Ascending aorta (tissue), 2 donors: ENCODE data around the gene PALD1. TPM values are rescaled to one million over a fixed set of nuclear protein-coding genes. Genes with fewer than 3 reads are reported as not detected.

Experiments
- DNase-seq, 2 donors: peaks; one replicate each; pipeline ENCODE4 v3.0.0-alpha.2; 2019; ENCODE audit warnings: low spot score in 2 of 2
- H3K27ac ChIP-seq, 2 donors: fragments of 200-600 bp; sonication (generic); one replicate each; pipeline ENCODE4 v1.5.1; 2016 to 2017; ENCODE audit warnings: mild to moderate bottlenecking in 1 of 2
- H3K27me3 ChIP-seq: fragments of 200-600 bp; sonication (generic); one replicate; pipeline ENCODE4 v1.5.1; 2017
- H3K36me3 ChIP-seq, 2 donors: fragments of 200-600 bp; sonication (generic); one replicate each; pipeline ENCODE4 v1.5.1; 2016
- H3K4me1 ChIP-seq, 2 donors: fragments of 200-600 bp; sonication (generic); one replicate each; pipeline ENCODE4 v1.5.1; 2016 to 2017; ENCODE audit warnings: mild to moderate bottlenecking in 1 of 2
- H3K4me3 ChIP-seq, 2 donors: fragments of 200-600 bp; sonication (generic); one replicate each; pipeline ENCODE4 v1.5.1; 2016 to 2017; ENCODE audit warnings: mild to moderate bottlenecking in 1 of 2
- H3K9me3 ChIP-seq, 2 donors: fragments of 200-600 bp; sonication (generic); one replicate each; pipeline ENCODE4 v1.5.1; 2016
- CTCF ChIP-seq, 3 experiments: fragments of 200-600 bp in 2 of 3; fragments of 450-650 bp in 1 of 3; sonication (generic) in 2 of 3; IDR thresholded peaks; one replicate each; pipeline ENCODE4 v1.5.1; 2016 to 2019; ENCODE audit warnings: antibody characterized with exemption in 3 of 3, mild to moderate bottlenecking in 1 of 3, moderate library complexity in 1 of 3
- intact Hi-C: fragments of 100-400 bp; cut with DNase I; formaldehyde crosslinking; loops from one replicate; pipeline ENCODE4 v1.15.1; 2023
- total RNA-seq: library from RNA; depleted of rRNA; stranded (reverse); fragments of >200 nt; gene quantifications from one replicate; pipeline ENCODE4 v1.1.0, GENCODE V29; 2016

The PALD1 gene
- total RNA-seq, 1 donor from 2014 or later = 21.7 TPM

DNA sequence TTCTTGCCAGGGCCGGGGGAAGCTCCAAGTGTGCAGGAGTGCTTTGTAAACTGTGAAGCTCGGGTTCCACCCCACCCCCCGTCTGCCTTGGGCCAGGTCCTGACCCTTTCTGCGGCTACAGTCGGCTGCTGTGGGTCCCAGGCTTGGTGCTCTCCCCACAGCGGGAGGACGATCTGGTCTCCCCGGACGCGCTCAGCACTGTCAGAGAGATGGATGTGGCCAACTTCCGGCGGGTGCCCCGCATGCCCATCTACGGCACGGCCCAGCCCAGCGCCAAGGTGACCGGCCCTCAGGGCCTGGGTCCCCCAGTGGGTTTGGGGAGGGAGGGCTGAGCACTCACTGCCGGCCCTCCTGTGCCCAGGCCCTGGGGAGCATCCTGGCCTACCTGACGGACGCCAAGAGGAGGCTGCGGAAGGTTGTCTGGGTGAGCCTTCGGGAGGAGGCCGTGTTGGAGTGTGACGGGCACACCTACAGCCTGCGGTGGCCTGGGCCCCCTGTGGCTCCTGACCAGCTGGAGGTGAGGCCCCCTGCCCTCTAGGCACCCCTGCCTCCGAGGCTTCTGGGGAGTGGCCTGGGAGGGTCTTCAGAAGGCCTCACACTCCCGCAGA is 60.3 kb downstream of the PALD1 start:
- Histone ChIP-seq H3K27me3 (no peaks in the 10 kb centered on the region), H3K4me1 (no peaks in the 10 kb centered on the region), H3K4me3 (no peak overlapping the region), H3K27ac (no peak overlapping the region), H3K36me3 (peaks cover 6 to 43% of the 10 kb centered on the region in 2 donors), H3K9me3 (no peaks in the 10 kb centered on the region)
- DNase-seq = no peak
- no peak for TF ChIP-seq CTCF (IDR thresholded peaks at IDR 0.05)
- intact Hi-C loops = no loop called here

- H3K36me3 ChIP-seq = peaks cover 6 to 39% of the 10 kb centered on the region in 2 donors
- H3K27ac ChIP-seq = no peak overlapping the region
- no peaks in the 10 kb centered on the region for H3K27me3 ChIP-seq
- no peaks in the 10 kb centered on the region for H3K4me1 ChIP-seq
- no peak for TF ChIP-seq CTCF (IDR thresholded peaks at IDR 0.05)
- no peaks in the 10 kb centered on the region for H3K9me3 ChIP-seq
- intact Hi-C loops = no loop called here
- DNase-seq = no peak
- H3K4me3 ChIP-seq = no peak overlapping the region
Observed at GRCh38 chr10:70539471-70539870, 60.9 kb downstream of the PALD1 start.

DNA sequence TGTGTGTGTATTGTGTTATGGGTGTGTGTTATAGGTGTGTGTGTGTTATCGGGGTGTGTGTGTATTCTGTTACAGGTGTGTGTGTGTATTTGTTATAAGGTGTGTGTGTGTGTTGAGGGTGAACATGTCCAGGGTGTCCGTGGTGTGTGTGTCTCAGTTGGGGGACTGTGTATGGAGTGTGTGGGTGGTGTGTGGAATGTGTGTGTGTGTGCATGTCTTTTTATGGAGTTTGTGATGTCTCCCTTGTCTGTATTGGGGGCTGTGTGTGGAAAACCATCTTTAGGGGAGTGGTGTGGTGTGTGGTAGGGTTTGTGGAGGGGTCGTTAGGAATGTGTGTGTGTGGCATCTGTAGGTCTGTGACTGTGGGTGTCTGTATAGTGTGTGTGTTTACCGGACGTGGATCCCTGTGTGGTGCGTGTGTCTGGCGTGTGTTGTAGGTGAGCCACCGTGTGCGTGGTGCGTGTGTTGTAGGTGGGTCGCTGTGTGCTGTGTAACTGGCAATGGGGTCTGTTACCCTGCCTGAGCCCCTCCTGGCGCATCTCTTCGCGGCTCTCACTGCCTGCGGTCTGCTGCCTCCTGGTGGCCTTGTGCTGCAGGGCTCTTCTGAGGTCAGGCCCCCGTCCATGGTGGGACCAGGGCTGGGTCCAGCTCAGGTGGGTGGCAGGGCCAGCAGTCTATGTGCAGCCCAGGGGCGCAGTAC is 61.7 kb downstream of the PALD1 start:
- H3K4me3 ChIP-seq = no peak overlapping the region
- H3K4me1 ChIP-seq = no peaks in the 10 kb centered on the region
- no peak overlapping the region for H3K27ac ChIP-seq
- no peaks in the 10 kb centered on the region for H3K9me3 ChIP-seq
- H3K27me3 ChIP-seq = no peaks in the 10 kb centered on the region
- intact Hi-C loops = loop anchor here (1.0 kb wide), 1 partner anchor 79 kb away; no protein-coding TSS in a partner anchor
- peaks cover 6 to 35% of the 10 kb centered on the region in 2 donors for H3K36me3 ChIP-seq
- DNase-seq = no peak
- TF ChIP-seq CTCF (IDR thresholded peaks at IDR 0.05) = peak; percentile 43 to 66 (median 54)

DNA sequence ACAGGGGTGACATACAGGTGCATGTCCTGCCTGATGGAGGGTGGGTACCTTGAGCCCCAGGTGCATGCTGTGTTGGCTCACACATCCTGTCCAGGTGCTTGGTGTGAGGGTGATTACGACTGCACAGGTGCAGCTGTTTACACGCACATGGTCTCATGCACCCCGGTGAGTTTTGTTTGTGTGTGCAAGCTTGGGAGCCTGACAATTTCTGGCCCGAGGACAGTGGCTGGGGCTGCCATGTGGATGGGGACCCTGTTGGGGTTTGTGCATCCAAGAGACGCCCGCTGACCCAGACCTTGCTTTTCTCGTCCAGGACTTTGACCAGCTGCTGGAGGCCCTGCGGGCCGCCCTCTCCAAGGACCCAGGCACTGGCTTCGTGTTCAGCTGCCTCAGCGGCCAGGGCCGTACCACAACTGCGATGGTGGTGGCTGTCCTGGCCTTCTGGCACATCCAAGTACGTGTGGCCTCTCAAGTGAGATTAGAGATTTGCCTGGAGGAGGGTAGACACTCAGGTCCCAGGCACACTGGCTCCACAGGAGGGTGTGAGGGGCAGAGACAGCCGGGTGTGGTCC is 62.3 kb downstream of the PALD1 start:
- no peak for DNase-seq
- TF ChIP-seq CTCF (IDR thresholded peaks at IDR 0.05) = peak in 1 of 3 experiments; percentile 4

GRCh38 chr10:70541736-70542564 is 63.4 kb downstream of the PALD1 start:
- peaks cover 6 to 36% of the 10 kb centered on the region in 2 donors for H3K36me3 ChIP-seq
- intact Hi-C loops = no loop called here

More for the DNA sequence above, 62.3 kb downstream of the PALD1 start:
- Histone ChIP-seq H3K4me3 (no peak overlapping the region), H3K4me1 (no peaks in the 10 kb centered on the region), H3K27ac (no peak overlapping the region), H3K27me3 (no peaks in the 10 kb centered on the region), H3K36me3 (peaks cover 6 to 35% of the 10 kb centered on the region in 2 donors), H3K9me3 (no peaks in the 10 kb centered on the region)
- intact Hi-C loops = loop anchor here (1.0 kb wide), 1 partner anchor 80 kb away; no protein-coding TSS in a partner anchor

More at GRCh38 chr10:70541736-70542564, 63.4 kb downstream of the PALD1 start:
- Histone ChIP-seq H3K4me1 (no peaks in the 10 kb centered on the region), H3K9me3 (no peaks in the 10 kb centered on the region), H3K27ac (no peak overlapping the region), H3K4me3 (no peak overlapping the region), H3K27me3 (no peaks in the 10 kb centered on the region)
- no peak for DNase-seq
- no peak for TF ChIP-seq CTCF (IDR thresholded peaks at IDR 0.05)
